Right atrium auricular region (tissue), 2 donors: ENCODE measurements around the gene CNPY1. TPM values are rescaled to one million over a fixed set of nuclear protein-coding genes. Genes with fewer than 3 reads are reported as not detected.

Experiments used
- DNase-seq: peaks from one replicate; pipeline ENCODE4 v3.0.0-alpha.2; 2019; ENCODE audit warnings: low spot score
- H3K27ac ChIP-seq, 2 donors: fragments of 200-600 bp; sonication (generic); 1 replicate in 1 of 2; 2 replicates in 1 of 2; pipeline ENCODE4 v1.5.1; 2016 to 2019
- H3K27me3 ChIP-seq, 2 donors: fragments of 200-600 bp; sonication (generic); one replicate each; pipeline versions ENCODE4 v1.5.1 to v1.6.0; 2017 to 2019
- H3K36me3 ChIP-seq: fragments of 200-600 bp; sonication (generic); one replicate; pipeline ENCODE4 v1.5.1; 2016
- H3K4me1 ChIP-seq, 2 donors: fragments of 200-600 bp; sonication (generic); one replicate each; pipeline versions ENCODE4 v1.5.1 to v1.6.0; 2017 to 2019
- H3K4me3 ChIP-seq, 2 donors: fragments of 200-600 bp; sonication (generic); 1 replicate in 1 of 2; 2 replicates in 1 of 2; pipeline ENCODE4 v1.5.1; 2017 to 2019; ENCODE audit warnings: mild to moderate bottlenecking in 1 of 2, moderate library complexity in 1 of 2
- H3K9me3 ChIP-seq, 2 donors: fragments of 200-600 bp; sonication (generic); one replicate each; pipeline ENCODE4 v1.5.1; 2019
- CTCF ChIP-seq, 2 donors: fragments of 200-600 bp; sonication (generic); IDR thresholded peaks; one replicate each; pipeline ENCODE4 v1.5.1; 2019; ENCODE audit warnings: antibody characterized with exemption in 2 of 2
- total RNA-seq, 2 donors: library from RNA; depleted of rRNA; stranded (reverse); fragments of >200 nt; gene quantifications; one replicate each; pipeline ENCODE4 v1.1.0, GENCODE V29; 2016

Gene CNPY1
- total RNA-seq, 2 donors from 2014 or later, result not detected

GRCh38 chr7:155466142-155466813, 80.1 kb downstream of the CNPY1 start:
- no peak for TF ChIP-seq CTCF (IDR thresholded peaks at IDR 0.05)
- Histone ChIP-seq H3K27ac (no peak overlapping the region), H3K36me3 (no peaks in the 10 kb centered on the region), H3K4me3 (no peak overlapping the region), H3K9me3 (no peaks in the 10 kb centered on the region), H3K4me1 (peaks cover 0 to 27% of the 10 kb centered on the region in 2 donors), H3K27me3 (peaks cover 65 to 81% of the 10 kb centered on the region in 2 donors)
- DNase-seq, result no peak

- Histone ChIP-seq H3K27me3 (peaks cover 67 to 83% of the 10 kb centered on the region in 2 donors), H3K4me1 (peaks cover 0 to 27% of the 10 kb centered on the region in 2 donors), H3K36me3 (no peaks in the 10 kb centered on the region), H3K9me3 (no peaks in the 10 kb centered on the region), H3K4me3 (no peak overlapping the region), H3K27ac (no peak overlapping the region)
- no peak for TF ChIP-seq CTCF (IDR thresholded peaks at IDR 0.05)
- DNase-seq, result no peak
These were observed 80.6 kb downstream of the CNPY1 start for GRCh38 chr7:155465761-155466141.

GRCh38 chr7:155464948-155465739, 81.2 kb downstream of the CNPY1 start:
- TF ChIP-seq CTCF (IDR thresholded peaks at IDR 0.05), result no peak

GRCh38 chr7:155464183-155464582, 82.2 kb downstream of the CNPY1 start:
- H3K4me3 ChIP-seq, result no peak overlapping the region
- peaks cover 55 to 83% of the 10 kb centered on the region in 2 donors for H3K27me3 ChIP-seq
- no peak for TF ChIP-seq CTCF (IDR thresholded peaks at IDR 0.05)
- H3K9me3 ChIP-seq, result no peaks in the 10 kb centered on the region
- H3K4me1 ChIP-seq, result peaks cover 0 to 34% of the 10 kb centered on the region in 2 donors
- no peaks in the 10 kb centered on the region for H3K36me3 ChIP-seq
- DNase-seq, result no peak
- H3K27ac ChIP-seq, result no peak overlapping the region

More at GRCh38 chr7:155464948-155465739, 81.2 kb downstream of the CNPY1 start:
- H3K4me3 ChIP-seq, result no peak overlapping the region
- no peak for DNase-seq
- H3K27ac ChIP-seq, result no peak overlapping the region
- H3K9me3 ChIP-seq, result no peaks in the 10 kb centered on the region
- no peaks in the 10 kb centered on the region for H3K36me3 ChIP-seq
- peaks cover 0 to 27% of the 10 kb centered on the region in 2 donors for H3K4me1 ChIP-seq
- peaks cover 61 to 83% of the 10 kb centered on the region in 2 donors for H3K27me3 ChIP-seq

- Histone ChIP-seq H3K27me3 (peaks cover 56 to 85% of the 10 kb centered on the region in 2 donors), H3K9me3 (no peaks in the 10 kb centered on the region), H3K4me3 (no peak overlapping the region), H3K36me3 (no peaks in the 10 kb centered on the region), H3K4me1 (peaks cover 0 to 40% of the 10 kb centered on the region in 2 donors), H3K27ac (no peak overlapping the region)
- DNase-seq, result no peak
- no peak for TF ChIP-seq CTCF (IDR thresholded peaks at IDR 0.05)
These were observed 83.1 kb downstream of the CNPY1 start for GRCh38 chr7:155463114-155463811.
